ENCODE measurements around the gene TAMM41. TPM values are rescaled to one million over a fixed set of nuclear protein-coding genes. Genes with fewer than 3 reads are reported as not detected.

Gene TAMM41
- total and polyA plus RNA-seq, 10 of the 15 experiments (the other 5 are each of a cell fraction or from before 2014, with no cell fraction given), result 10.4 to 36.6 (median 18.3) TPM

GRCh38 chr3:11846281-11847266 lies at the start of gene TAMM41 (continued):
- peak; percentile 59 for TF ChIP-seq SP1 (IDR thresholded peaks at IDR 0.05; ENCODE audit: low read depth, low read length)
- TF ChIP-seq ATF7 (IDR thresholded peaks at IDR 0.05; ENCODE audit: low read depth), result no peak
- no peak for TF ChIP-seq E2F8 (IDR thresholded peaks at IDR 0.05; ENCODE audit: low read depth, partially characterized antibody)
- TF ChIP-seq HDGF (IDR thresholded peaks at IDR 0.05), result peak; percentile 95
- no peak for TF ChIP-seq NFIC (IDR thresholded peaks at IDR 0.05; ENCODE audit: low read depth, low read length)
- TF ChIP-seq PRDM15 (CRISPR knock-in tag; IDR thresholded peaks at IDR 0.05), result no peak
- TF ChIP-seq PAX8 (IDR thresholded peaks at IDR 0.05), result no peak
- TF ChIP-seq CUX1 (IDR thresholded peaks at IDR 0.05; ENCODE audit: insufficient replicate concordance, low read depth, low read length), result no peak
- TF ChIP-seq ZNF217 (IDR thresholded peaks at IDR 0.05), result no peak
- TF ChIP-seq ZBTB33 (IDR thresholded peaks at IDR 0.05), result no peak
- no peak for TF ChIP-seq ATF2 (IDR thresholded peaks at IDR 0.05; ENCODE audit: low read length)
- TF ChIP-seq CBX3 (IDR thresholded peaks at IDR 0.05; ENCODE audit: borderline replicate concordance, low read depth), result no peak
- peak; percentile 53; the same call in 1 of the 2 replicates for TF ChIP-seq TCF12 (IDR thresholded peaks at IDR 0.05; ENCODE audit: low read depth, low read length)

Measured in GM12878 (cell line).